ENCODE results near the gene HOXD9.

HOXD9 gene

GRCh38 chr2:176152350-176153181, 30.0 kb downstream of the HOXD9 start:
- no peak for DNase-seq (ENCODE audit: low read depth)
- H3K4me3 ChIP-seq (ENCODE audit: low read depth, low read length): no peak overlapping the region
- TF ChIP-seq MAX (IDR thresholded peaks at IDR 0.05; ENCODE audit: low read depth, low read length) (no peak), MYC (IDR thresholded peaks at IDR 0.05; ENCODE audit: low read depth, low read length) (no peak), CTCF (IDR thresholded peaks at IDR 0.05; ENCODE audit: low read depth, low read length) (no peak), POLR2A (IDR thresholded peaks at IDR 0.05; ENCODE audit: extremely low read depth, insufficient read length) (no peak)

- no peak for DNase-seq (ENCODE audit: low read depth)
- TF ChIP-seq CTCF (IDR thresholded peaks at IDR 0.05; ENCODE audit: low read depth, low read length) (no peak), MAX (IDR thresholded peaks at IDR 0.05; ENCODE audit: low read depth, low read length) (no peak), MYC (IDR thresholded peaks at IDR 0.05; ENCODE audit: low read depth, low read length) (no peak), POLR2A (IDR thresholded peaks at IDR 0.05; ENCODE audit: extremely low read depth, insufficient read length) (no peak)
These were observed 32.2 kb downstream of the HOXD9 start for GRCh38 chr2:176154576-176155252.

GRCh38 chr2:176155356-176156044, 33.0 kb downstream of the HOXD9 start:
- TF ChIP-seq MAX (IDR thresholded peaks at IDR 0.05; ENCODE audit: low read depth, low read length) (no peak), MYC (IDR thresholded peaks at IDR 0.05; ENCODE audit: low read depth, low read length) (no peak), POLR2A (IDR thresholded peaks at IDR 0.05; ENCODE audit: extremely low read depth, insufficient read length) (no peak), CTCF (IDR thresholded peaks at IDR 0.05; ENCODE audit: low read depth, low read length) (no peak)
- no peak overlapping the region for H3K4me3 ChIP-seq (ENCODE audit: low read depth, low read length)
- no peak for DNase-seq (ENCODE audit: low read depth)

More at GRCh38 chr2:176154576-176155252, 32.2 kb downstream of the HOXD9 start:
- H3K4me3 ChIP-seq (ENCODE audit: low read depth, low read length): no peak overlapping the region

- TF ChIP-seq MAX (IDR thresholded peaks at IDR 0.05; ENCODE audit: low read depth, low read length) (no peak), MYC (IDR thresholded peaks at IDR 0.05; ENCODE audit: low read depth, low read length) (no peak), POLR2A (IDR thresholded peaks at IDR 0.05; ENCODE audit: extremely low read depth, insufficient read length) (no peak), CTCF (IDR thresholded peaks at IDR 0.05; ENCODE audit: low read depth, low read length) (no peak)
- DNase-seq (ENCODE audit: low read depth): no peak
- no peak overlapping the region for H3K4me3 ChIP-seq (ENCODE audit: low read depth, low read length)
These were observed 33.8 kb downstream of the HOXD9 start for GRCh38 chr2:176156301-176156806.

GRCh38 chr2:176156807-176157498, 34.4 kb downstream of the HOXD9 start, which contains the start of gene HOXD3:
Gene HOXD3, plus strand, starts transcription at chr2:176157307. Its CDS starts 11,808 bp downstream, at chr2:176169115.
- no peak for DNase-seq (ENCODE audit: low read depth)

More at GRCh38 chr2:176156807-176157498, 34.4 kb downstream of the HOXD9 start, which contains the start of gene HOXD3:
- TF ChIP-seq POLR2A (IDR thresholded peaks at IDR 0.05; ENCODE audit: extremely low read depth, insufficient read length) (no peak), CTCF (IDR thresholded peaks at IDR 0.05; ENCODE audit: low read depth, low read length) (no peak), MAX (IDR thresholded peaks at IDR 0.05; ENCODE audit: low read depth, low read length) (no peak)
- H3K4me3 ChIP-seq (ENCODE audit: low read depth, low read length): no peak within 1 kb of the TSS
